H1 (cell line): ENCODE measurements around the gene ATP6V1A. TPM values are rescaled to one million over a fixed set of nuclear protein-coding genes. Genes with fewer than 3 reads are reported as not detected.

Experiments used
- CTCF ChIA-PET: fragments of 300-600 bp; sonication (Branson Sonifier 250); formaldehyde crosslinking; loops from one replicate; lab custom pipeline; 2021; ENCODE audit not compliant: partially characterized antibody; lab: Charles Lee
- POLR2A ChIA-PET: fragments of 300-600 bp; sonication (Branson Sonifier 250); formaldehyde crosslinking; loops from one replicate; lab custom pipeline; 2021; ENCODE audit warnings: inconsistent platforms; ENCODE audit not compliant: partially characterized antibody; lab: Charles Lee
- DNase-seq, 2 experiments: peaks; one replicate each; pipeline versions ENCODE4 v3.0.0 to v3.0.0-alpha.2; 2010 to 2022; ENCODE audit warnings: low spot score in 2 of 2, low read depth in 1 of 2, mixed read lengths in 1 of 2
- FAIRE-seq: peaks from 2 replicates; lab custom pipeline; 2011; peaks lifted over from hg19 to GRCh38; lab: Jason Lieb, UNC
- H2AFZ ChIP-seq: 2 replicates; pipeline ENCODE4 v1.8.1; 2012; ENCODE audit warnings: low read length, inconsistent platforms
- H2AK5ac ChIP-seq: 2 replicates; pipeline ENCODE4 v1.6.1; 2013; ENCODE audit warnings: low read depth, low read length
- H2BK120ac ChIP-seq: replicated peaks from 2 replicates; pipeline ENCODE3; 2013; ENCODE audit warnings: low read depth, low read length, inconsistent platforms
- H2BK12ac ChIP-seq: 2 replicates; pipeline ENCODE4 v1.6.1; 2013; ENCODE audit warnings: low read depth, low read length
- H2BK15ac ChIP-seq: 2 replicates; pipeline ENCODE4 v1.6.1; 2013; ENCODE audit warnings: low read length
- H2BK20ac ChIP-seq: 2 replicates; pipeline ENCODE4 v1.6.1; 2013; ENCODE audit warnings: low read length
- H2BK5ac ChIP-seq: 2 replicates; pipeline ENCODE4 v1.6.1; 2013; ENCODE audit warnings: low read depth, low read length
- H3K14ac ChIP-seq: 2 replicates; pipeline ENCODE4 v1.6.1; 2013; ENCODE audit warnings: inconsistent platforms; ENCODE audit not compliant: insufficient read length
- H3K18ac ChIP-seq: 2 replicates; pipeline ENCODE4 v1.6.1; 2013; ENCODE audit warnings: low read length; ENCODE audit errors: extremely low read depth
- H3K23ac ChIP-seq: 2 replicates; pipeline ENCODE4 v1.6.1; 2013; ENCODE audit warnings: inconsistent platforms; ENCODE audit not compliant: insufficient read length
- H3K23me2 ChIP-seq: 2 replicates; pipeline ENCODE4 v1.6.1; 2013; ENCODE audit warnings: low read depth, low read length
- H3K27ac ChIP-seq: 2 replicates; pipeline ENCODE4 v1.6.1; 2011; ENCODE audit warnings: low read depth, low read length, inconsistent platforms
- H3K27me3 ChIP-seq, 4 experiments: replicated peaks in 1 of 4; 1 replicate in 1 of 4; 2 replicates in 3 of 4; pipeline versions ENCODE4 v1.6.1 to v1.8.1; 2011 to 2013; ENCODE audit warnings: low read length in 3 of 4, mild to moderate bottlenecking in 3 of 4, inconsistent platforms in 2 of 4, mixed read lengths in 2 of 4, moderate library complexity in 1 of 4; ENCODE audit not compliant: control insufficient read depth in 3 of 4, insufficient read depth in 3 of 4; ENCODE audit errors: extremely low read depth in 1 of 4
- H3K36me3 ChIP-seq, 4 experiments: 2 replicates each; pipeline versions ENCODE4 v1.6.1 to v1.8.1; 2011 to 2013; ENCODE audit warnings: mild to moderate bottlenecking in 4 of 4, low read length in 3 of 4, moderate library complexity in 2 of 4, control low read depth in 1 of 4, inconsistent platforms in 1 of 4; ENCODE audit not compliant: insufficient read depth in 4 of 4, control insufficient read depth in 2 of 4
- H3K4ac ChIP-seq: replicated peaks from 2 replicates; pipeline ENCODE3; 2013; ENCODE audit warnings: low read length, low read depth, mixed read lengths, inconsistent platforms; ENCODE audit not compliant: insufficient read length
- H3K4me1 ChIP-seq, 4 experiments: replicated peaks in 1 of 4; 1 replicate in 1 of 4; 2 replicates in 3 of 4; pipeline versions ENCODE4 v1.6.1 to v1.8.1; 2011 to 2013; ENCODE audit warnings: low read length in 3 of 4, inconsistent platforms in 2 of 4, mixed read lengths in 1 of 4; ENCODE audit not compliant: insufficient read depth in 4 of 4, control insufficient read depth in 3 of 4
- H3K4me2 ChIP-seq, 2 experiments: 2 replicates each; pipeline versions ENCODE4 v1.6.1 to v1.8.1; 2011 to 2013; ENCODE audit warnings: low read depth in 2 of 2, low read length in 2 of 2, control low read depth in 1 of 2, inconsistent platforms in 1 of 2, mild to moderate bottlenecking in 1 of 2; ENCODE audit not compliant: insufficient read depth in 1 of 2
- H3K4me3 ChIP-seq, 4 experiments: fragments of 200-600, 300-600 bp in 1 of 4; sonication (generic), shearing (Covaris generic), sonication (Bioruptor Twin) in 1 of 4; 2 replicates each; pipeline versions ENCODE4 v1.5.1 to v1.8.1; 2011 to 2016; ENCODE audit warnings: low read length in 4 of 4, low read depth in 3 of 4, control low read depth in 2 of 4, inconsistent platforms in 2 of 4, mild to moderate bottlenecking in 2 of 4, mixed read lengths in 1 of 4, moderate library complexity in 1 of 4; ENCODE audit not compliant: insufficient read depth in 2 of 4; ENCODE audit errors: extremely low read depth in 1 of 4
- H3K56ac ChIP-seq: replicated peaks from 2 replicates; pipeline ENCODE3; 2013; ENCODE audit warnings: low read depth, mild to moderate bottlenecking, mixed read lengths, low read length, inconsistent platforms; ENCODE audit not compliant: insufficient read length
- H3K79me1 ChIP-seq: 2 replicates; pipeline ENCODE4 v1.6.1; 2013; ENCODE audit warnings: low read depth, low read length, control low read depth
- H3K79me2 ChIP-seq, 2 experiments: 2 replicates each; pipeline versions ENCODE4 v1.6.1 to v1.8.1; 2012 to 2013; ENCODE audit warnings: low read length in 2 of 2, mild to moderate bottlenecking in 2 of 2, inconsistent platforms in 1 of 2; ENCODE audit not compliant: insufficient read depth in 2 of 2, control insufficient read depth in 1 of 2
- H3K9ac ChIP-seq, 4 experiments: replicated peaks in 1 of 4; 1 replicate in 1 of 4; 2 replicates in 3 of 4; pipeline versions ENCODE4 v1.6.1 to v1.8.1; 2011 to 2013; ENCODE audit warnings: low read depth in 3 of 4, low read length in 3 of 4, control low read depth in 2 of 4, mild to moderate bottlenecking in 2 of 4, moderate library complexity in 2 of 4, inconsistent platforms in 1 of 4; ENCODE audit errors: extremely low read depth in 1 of 4
- H3K9me3 ChIP-seq, 2 experiments: 2 replicates each; pipeline versions ENCODE4 v1.6.1 to v1.8.1; 2012 to 2013; ENCODE audit warnings: mild to moderate bottlenecking in 2 of 2, moderate library complexity in 2 of 2, control low read depth in 1 of 2, inconsistent platforms in 1 of 2, low read depth in 1 of 2, low read length in 1 of 2, mixed read lengths in 1 of 2; ENCODE audit not compliant: insufficient read depth in 2 of 2
- H4K20me1 ChIP-seq, 2 experiments: replicated peaks in 1 of 2; 2 replicates each; pipeline versions ENCODE3 to v1.8.1; 2011 to 2013; ENCODE audit warnings: inconsistent platforms in 2 of 2, low read length in 2 of 2, mild to moderate bottlenecking in 1 of 2; ENCODE audit not compliant: insufficient read depth in 2 of 2, control insufficient read depth in 1 of 2
- H4K5ac ChIP-seq: 2 replicates; pipeline ENCODE4 v1.6.1; 2013; ENCODE audit warnings: low read length, low read depth, mixed read lengths, inconsistent platforms; ENCODE audit not compliant: insufficient read length
- H4K8ac ChIP-seq: 2 replicates; pipeline ENCODE4 v1.8.0; 2013; ENCODE audit warnings: mild to moderate bottlenecking, moderate library complexity, low read length, inconsistent platforms; ENCODE audit not compliant: insufficient read depth; ENCODE audit errors: extremely low read depth
- H4K91ac ChIP-seq: replicated peaks from 2 replicates; pipeline ENCODE3; 2013; ENCODE audit warnings: low read length, mixed read lengths, inconsistent platforms; ENCODE audit not compliant: insufficient read length
- ASH2L ChIP-seq: fragments of 200-600, 300-600 bp; sonication (generic); IDR thresholded peaks from one replicate; pipeline ENCODE4 v1.7.1; 2017; ENCODE audit warnings: low read length
- ATF2 ChIP-seq: IDR thresholded peaks from 2 replicates; pipeline ENCODE4 v1.6.1; 2012; ENCODE audit warnings: low read length, inconsistent platforms
- CBX5 ChIP-seq: fragments of 300-800, 300-1000 bp; sonication (generic); IDR thresholded peaks from 2 replicates; pipeline ENCODE4 v1.7.1; 2016; ENCODE audit warnings: antibody characterized with exemption, low read length, low read depth
- EP300 ChIP-seq, 2 experiments: IDR thresholded peaks; 1 replicate in 1 of 2; 2 replicates in 1 of 2; pipeline ENCODE4 v1.6.1; 2011 to 2012; ENCODE audit warnings: low read depth in 2 of 2, low read length in 2 of 2, mild to moderate bottlenecking in 2 of 2, borderline replicate concordance in 1 of 2, inconsistent platforms in 1 of 2, moderate library complexity in 1 of 2
- GABPA ChIP-seq: IDR thresholded peaks from 2 replicates; pipeline ENCODE4 v1.6.1; 2011; ENCODE audit warnings: mild to moderate bottlenecking, low read length, moderate library complexity, borderline replicate concordance; ENCODE audit not compliant: insufficient read depth
- HDAC6 ChIP-seq: IDR thresholded peaks from one replicate; pipeline ENCODE4 v1.7.1; 2012; ENCODE audit warnings: low read depth, mild to moderate bottlenecking, inconsistent platforms, low read length, moderate library complexity
- JUND ChIP-seq: IDR thresholded peaks from 2 replicates; pipeline ENCODE4 v1.6.1; 2011; ENCODE audit warnings: mild to moderate bottlenecking, improper control_type of control experiment, low read length
- KDM1A ChIP-seq: fragments of 200-600, 300-600 bp; sonication (generic); IDR thresholded peaks from 2 replicates; pipeline ENCODE4 v1.7.1; 2016; ENCODE audit warnings: mild to moderate bottlenecking, low read length, borderline replicate concordance
- RXRA ChIP-seq: IDR thresholded peaks from 2 replicates; pipeline ENCODE4 v1.6.1; 2011; ENCODE audit warnings: low read depth, mild to moderate bottlenecking, low read length, moderate library complexity; ENCODE audit not compliant: insufficient read depth
- SIRT6 ChIP-seq: IDR thresholded peaks from one replicate; pipeline ENCODE4 v1.7.1; 2012; ENCODE audit warnings: low read length, inconsistent platforms
- SP2 ChIP-seq: IDR thresholded peaks from 2 replicates; pipeline ENCODE4 v1.6.1; 2012; ENCODE audit warnings: mild to moderate bottlenecking, low read length, inconsistent platforms
- SRF ChIP-seq: IDR thresholded peaks from 2 replicates; pipeline ENCODE4 v1.6.1; 2011; ENCODE audit warnings: mild to moderate bottlenecking, low read depth, low read length, moderate library complexity
- TAF7 ChIP-seq: optimal IDR thresholded peaks from 2 replicates; pipeline ENCODE3; 2011; ENCODE audit warnings: low read depth, mild to moderate bottlenecking, inconsistent platforms, low read length, moderate library complexity, borderline replicate concordance
- WGBS, 2 experiments: shearing (Covaris generic) in 1 of 2; methylation state at CpG; one replicate each; pipeline versions ENCODE4 v1.1.6 to v1.1.7; 2013 to 2015; ENCODE audit warnings: low lambda C conversion rate in 2 of 2, mixed read lengths in 2 of 2, inconsistent platforms in 1 of 2, low coverage in 1 of 2, missing lambda C conversion rate in 1 of 2; ENCODE audit not compliant: insufficient replicate concordance in 2 of 2, insufficient coverage in 1 of 2, insufficient read length in 1 of 2; ENCODE audit errors: extremely low coverage in 1 of 2, missing lambda C conversion rate in 1 of 2; 5-methylcytosine and 5-hydroxymethylcytosine counted together
- polyA plus RNA-seq, 7 experiments: library from polyadenylated mRNA; depleted of rRNA in 3 of 7; stranded (reverse) in 5 of 7; unstranded in 2 of 7; fragments of >200 nt in 5 of 7; fragments of 200-250 nt in 2 of 7; gene quantifications; 1 replicate in 5 of 7; 2 replicates in 1 of 7; 4 replicates in 1 of 7; pipeline versions ENCODE4 v1.2.1 to v1.2.3, GENCODE V29; 2011 to 2013; ENCODE audit warnings: missing spikeins in 2 of 7, mixed read lengths in 2 of 7
- total RNA-seq: library from RNA; stranded (reverse); fragmentation: NEBNext Ultra II Directional; extraction: Animal tissue kit (Norgen Biotek cat#: 25700); gene quantifications from 2 replicates; pipeline ENCODE4 v1.2.1, GENCODE V29; 2021

ATP6V1A gene
- total and polyA plus RNA-seq, 2 of the 8 experiments (the other 6 are each of a cell fraction or from before 2014, with no cell fraction given), result 15.4 to 90.9 TPM

- no peaks in the 10 kb centered on the region for H4K20me1 ChIP-seq
- H4K91ac ChIP-seq, result no peak overlapping the region
- TF ChIP-seq GABPA (no peak), EP300 (IDR thresholded peaks at IDR 0.05; ENCODE audit: borderline replicate concordance in 1 of 2, low read depth in 2 of 2, low read length in 2 of 2) (no peak), RXRA (no peak), ASH2L (no peak), HDAC6 (no peak), CBX5 (no peak), SP2 (no peak), KDM1A (no peak), JUND (no peak), ATF2 (no peak), SRF (no peak), TAF7 (no peak), SIRT6 (no peak)
These were observed 29.0 kb upstream of the ATP6V1A start for GRCh38 chr3:113717818-113718217.

More at GRCh38 chr3:113717818-113718217, 29.0 kb upstream of the ATP6V1A start:
- 90% methylated on average over 3 of the region's 3 CpGs; no CpG with 5 or more reads in 1 of the 2 experiments for WGBS, 2 experiments
- H3K36me3 ChIP-seq, result peaks cover 0 to 55% (median 22%) of the 10 kb centered on the region in 4 experiments; a peak in 6 of 8 replicates
- no peaks in the 10 kb centered on the region for H3K4me1 ChIP-seq
- H2AFZ ChIP-seq, result no peak overlapping the region
- H3K4me3 ChIP-seq, result no peak overlapping the region
- no peak overlapping the region for H3K4me2 ChIP-seq
- H2BK20ac ChIP-seq, result no peak overlapping the region
- H3K4ac ChIP-seq, result no peak overlapping the region
- no peak overlapping the region for H3K9ac ChIP-seq
- H3K27ac ChIP-seq, result no peak overlapping the region
- H4K5ac ChIP-seq, result no peak overlapping the region
- H3K79me1 ChIP-seq, result no peaks in the 10 kb centered on the region
- no peaks in the 10 kb centered on the region for H3K23me2 ChIP-seq
- H2BK12ac ChIP-seq, result no peak overlapping the region
- CTCF ChIA-PET, result interaction anchor here (2.4 kb wide), 1 partner anchor 10 kb away, joined by 10 read pairs; no protein-coding TSS in a partner anchor
- H2BK120ac ChIP-seq, result no peak overlapping the region
- H3K23ac ChIP-seq, result no peak overlapping the region
- no peak overlapping the region for H2BK15ac ChIP-seq
- POLR2A ChIA-PET, result interaction anchor here (1.2 to 1.3 kb wide), 3 partner anchors 9 to 18 kb away, joined by 3 to 4 read pairs (median 3); no protein-coding TSS in a partner anchor
- no peak overlapping the region for H2BK5ac ChIP-seq
- H3K9me3 ChIP-seq, result no peaks in the 10 kb centered on the region
- H3K14ac ChIP-seq, result no peak overlapping the region
- no peak for FAIRE-seq
- no peaks in the 10 kb centered on the region for H3K27me3 ChIP-seq
- H2AK5ac ChIP-seq, result no peak overlapping the region
- H4K8ac ChIP-seq, result no peak overlapping the region
- H3K79me2 ChIP-seq, result no peaks in the 10 kb centered on the region
- H3K56ac ChIP-seq, result no peak overlapping the region
- H3K18ac ChIP-seq, result no peak overlapping the region
- no peak for DNase-seq
